ENCODE measurements around the gene LAMC1.

Gene LAMC1

GRCh38 chr1:183073320-183073719 lies 50.1 kb downstream of the LAMC1 start:
- TF ChIP-seq, protein P1, sequence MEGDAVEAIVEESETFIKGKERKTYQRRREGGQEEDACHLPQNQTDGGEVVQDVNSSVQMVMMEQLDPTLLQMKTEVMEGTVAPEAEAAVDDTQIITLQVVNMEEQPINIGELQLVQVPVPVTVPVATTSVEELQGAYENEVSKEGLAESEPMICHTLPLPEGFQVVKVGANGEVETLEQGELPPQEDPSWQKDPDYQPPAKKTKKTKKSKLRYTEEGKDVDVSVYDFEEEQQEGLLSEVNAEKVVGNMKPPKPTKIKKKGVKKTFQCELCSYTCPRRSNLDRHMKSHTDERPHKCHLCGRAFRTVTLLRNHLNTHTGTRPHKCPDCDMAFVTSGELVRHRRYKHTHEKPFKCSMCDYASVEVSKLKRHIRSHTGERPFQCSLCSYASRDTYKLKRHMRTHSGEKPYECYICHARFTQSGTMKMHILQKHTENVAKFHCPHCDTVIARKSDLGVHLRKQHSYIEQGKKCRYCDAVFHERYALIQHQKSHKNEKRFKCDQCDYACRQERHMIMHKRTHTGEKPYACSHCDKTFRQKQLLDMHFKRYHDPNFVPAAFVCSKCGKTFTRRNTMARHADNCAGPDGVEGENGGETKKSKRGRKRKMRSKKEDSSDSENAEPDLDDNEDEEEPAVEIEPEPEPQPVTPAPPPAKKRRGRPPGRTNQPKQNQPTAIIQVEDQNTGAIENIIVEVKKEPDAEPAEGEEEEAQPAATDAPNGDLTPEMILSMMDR (conservative IDR thresholded peaks at IDR 0.05) = no peak
- TF ChIP-seq ZFX (IDR thresholded peaks at IDR 0.05) = no peak
- no peak overlapping the region for H3K27ac ChIP-seq

DNA sequence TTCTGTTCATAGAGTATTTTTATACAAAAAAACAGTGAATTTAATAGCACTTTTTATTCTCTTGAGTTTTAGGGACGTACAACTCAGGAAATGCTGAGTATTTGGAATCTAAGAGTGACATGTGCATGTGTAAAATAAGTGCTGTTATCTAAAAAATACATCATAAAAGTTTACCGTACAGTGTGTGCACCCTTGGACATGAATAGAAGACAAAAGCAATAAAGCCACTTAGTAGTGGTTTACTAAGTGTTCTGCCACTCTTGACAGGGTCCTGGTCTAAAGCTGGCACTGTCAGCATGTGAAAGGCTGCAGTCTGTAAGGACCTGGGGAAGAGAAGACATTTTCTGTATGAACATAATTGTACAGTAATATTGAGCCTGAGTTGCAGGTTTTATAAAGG lies 51.0 kb downstream of the LAMC1 start:
- H3K27ac ChIP-seq = no peak overlapping the region
- TF ChIP-seq, protein P1 (conservative IDR thresholded peaks at IDR 0.05) = no peak
- no peak for TF ChIP-seq ZFX (IDR thresholded peaks at IDR 0.05)

GRCh38 chr1:183075861-183076260 lies 52.6 kb downstream of the LAMC1 start:
- TF ChIP-seq, protein P1 (conservative IDR thresholded peaks at IDR 0.05) = no peak
- TF ChIP-seq ZFX (IDR thresholded peaks at IDR 0.05) = no peak
- no peak overlapping the region for H3K27ac ChIP-seq

- H3K27ac ChIP-seq = no peak overlapping the region
- TF ChIP-seq, protein P1 (conservative IDR thresholded peaks at IDR 0.05) = no peak
- TF ChIP-seq ZFX (IDR thresholded peaks at IDR 0.05) = no peak
These were observed 53.9 kb downstream of the LAMC1 start for GRCh38 chr1:183077097-183077496.

- H3K27ac ChIP-seq = no peak overlapping the region
These were observed 56.6 kb downstream of the LAMC1 start for GRCh38 chr1:183079712-183080388.

GRCh38 chr1:183080406-183080805 lies 57.2 kb downstream of the LAMC1 start:
- TF ChIP-seq, protein P1 (conservative IDR thresholded peaks at IDR 0.05) = no peak
- no peak for TF ChIP-seq ZFX (IDR thresholded peaks at IDR 0.05)
- no peak overlapping the region for H3K27ac ChIP-seq

More at GRCh38 chr1:183079712-183080388, 56.6 kb downstream of the LAMC1 start:
- TF ChIP-seq, protein P1 (conservative IDR thresholded peaks at IDR 0.05) = no peak
- no peak for TF ChIP-seq ZFX (IDR thresholded peaks at IDR 0.05)

DNA sequence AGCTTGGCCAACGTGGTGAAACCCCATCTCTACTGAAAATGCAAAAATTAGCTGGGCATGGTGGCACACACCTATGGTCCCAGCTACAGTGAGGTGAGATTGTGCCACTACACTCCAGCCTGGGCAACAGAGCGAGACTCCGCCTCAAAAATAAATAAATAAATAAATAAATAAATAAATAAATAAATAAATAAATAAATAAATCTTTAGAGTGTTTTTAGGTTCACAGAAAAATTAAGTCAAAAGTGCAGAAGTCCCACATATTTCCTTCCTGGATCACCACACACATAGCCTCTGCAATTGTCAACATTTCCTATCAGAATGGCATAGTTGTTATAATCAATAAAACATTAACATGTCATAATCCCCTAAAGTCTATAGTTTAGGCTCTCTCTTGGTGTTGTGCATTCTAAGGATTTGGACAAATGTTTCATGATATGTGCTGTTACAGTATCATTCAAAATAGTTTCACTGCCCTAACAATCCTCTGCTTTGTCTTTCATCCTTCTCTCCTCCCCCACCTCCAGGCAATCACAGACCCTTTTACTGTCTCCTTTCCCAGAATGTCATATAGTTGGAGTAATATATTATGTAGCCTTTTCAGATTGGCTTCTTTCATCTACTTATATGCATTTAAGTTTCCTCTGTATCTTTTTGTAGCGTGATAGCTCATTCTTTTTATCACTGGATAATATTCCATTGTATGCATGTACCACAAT lies 58.3 kb downstream of the LAMC1 start:
- TF ChIP-seq, protein P1 (conservative IDR thresholded peaks at IDR 0.05) = no peak
- no peak for TF ChIP-seq ZFX (IDR thresholded peaks at IDR 0.05)
- H3K27ac ChIP-seq = no peak overlapping the region
